GM19240 (cell line): ENCODE measurements around the gene RAI1.

Experiments used
- DNase-seq: peaks from one replicate; pipeline ENCODE4 v3.0.0; 2011; ENCODE audit warnings: low spot score; ENCODE audit not compliant: insufficient read length

RAI1 gene

GRCh38 chr17:17813055-17813724 is 131.9 kb downstream of the RAI1 start:
- no peak for DNase-seq

GRCh38 chr17:17813725-17814095 is 132.5 kb downstream of the RAI1 start:
- no peak for DNase-seq

GRCh38 chr17:17814162-17815061 is 133.2 kb downstream of the RAI1 start:
- DNase-seq, result no peak

- no peak for DNase-seq
These were observed 133.8 kb downstream of the RAI1 start for GRCh38 chr17:17815062-17815406.

GRCh38 chr17:17815436-17816200 is 134.4 kb downstream of the RAI1 start:
- DNase-seq, result no peak

- DNase-seq, result no peak
These were observed 135.1 kb downstream of the RAI1 start for GRCh38 chr17:17816240-17816814.

GRCh38 chr17:17816831-17817551 is 135.7 kb downstream of the RAI1 start:
- DNase-seq, result no peak

- DNase-seq, result no peak
These were observed 136.3 kb downstream of the RAI1 start for GRCh38 chr17:17817552-17817947.

- peak; percentile 70 for DNase-seq
These were observed 136.8 kb downstream of the RAI1 start for GRCh38 chr17:17818088-17818526.

GRCh38 chr17:17819111-17819510 is 137.9 kb downstream of the RAI1 start:
- no peak for DNase-seq

GRCh38 chr17:17819561-17819995 is 138.3 kb downstream of the RAI1 start:
- DNase-seq, result peak; percentile 81

GRCh38 chr17:17820046-17820445 is 138.8 kb downstream of the RAI1 start:
- DNase-seq, result no peak

GRCh38 chr17:17820463-17821158 is 139.4 kb downstream of the RAI1 start:
- no peak for DNase-seq

GRCh38 chr17:17822189-17822588 is 140.9 kb downstream of the RAI1 start:
- no peak for DNase-seq

- no peak for DNase-seq
These were observed 141.4 kb downstream of the RAI1 start for GRCh38 chr17:17822616-17823015.

- DNase-seq, result peak; percentile 98
These were observed 142.3 kb downstream of the RAI1 start for GRCh38 chr17:17823433-17824118.

- DNase-seq, result no peak
These were observed 143.0 kb downstream of the RAI1 start for GRCh38 chr17:17824119-17824782.

- DNase-seq, result no peak
These were observed 143.7 kb downstream of the RAI1 start for GRCh38 chr17:17824783-17825614.
